ENCODE data around the gene F2.
A peak's percentile ranks its signal among the peaks of the same experiment; 100 is the strongest.
"Not testable (repeated sequence)": the region's sequence is repeated elsewhere in the genome, so short reads cannot be mapped to it uniquely, and the experiment has no call there.

F2 gene

DNA sequence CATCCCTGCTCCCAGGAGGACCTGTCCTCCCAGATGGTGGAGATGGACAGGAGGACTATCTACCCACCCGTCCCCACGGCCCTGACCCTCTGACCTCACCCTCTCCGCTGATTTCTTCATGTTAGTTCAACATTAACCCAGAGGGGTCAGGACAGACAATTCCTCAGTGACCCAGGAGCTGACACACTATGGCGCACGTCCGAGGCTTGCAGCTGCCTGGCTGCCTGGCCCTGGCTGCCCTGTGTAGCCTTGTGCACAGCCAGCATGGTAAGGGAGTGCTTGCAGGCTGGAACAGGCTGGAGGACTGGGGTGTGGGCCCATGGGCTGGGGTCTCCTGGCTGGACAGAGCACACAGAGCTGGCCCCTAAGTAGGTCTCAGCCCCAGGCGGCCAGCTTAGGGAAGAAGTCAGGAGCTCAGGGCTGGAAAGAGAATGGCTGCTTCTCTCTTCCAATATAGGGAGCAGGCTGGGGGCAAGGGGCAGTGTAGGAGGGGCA lies at the start of gene F2:
Gene F2 (plus strand): TSS at position 166 of the 495 bp plus-strand sequence. CDS start 23 bp downstream, at position 189.
- DNase-seq = no peak

DNA sequence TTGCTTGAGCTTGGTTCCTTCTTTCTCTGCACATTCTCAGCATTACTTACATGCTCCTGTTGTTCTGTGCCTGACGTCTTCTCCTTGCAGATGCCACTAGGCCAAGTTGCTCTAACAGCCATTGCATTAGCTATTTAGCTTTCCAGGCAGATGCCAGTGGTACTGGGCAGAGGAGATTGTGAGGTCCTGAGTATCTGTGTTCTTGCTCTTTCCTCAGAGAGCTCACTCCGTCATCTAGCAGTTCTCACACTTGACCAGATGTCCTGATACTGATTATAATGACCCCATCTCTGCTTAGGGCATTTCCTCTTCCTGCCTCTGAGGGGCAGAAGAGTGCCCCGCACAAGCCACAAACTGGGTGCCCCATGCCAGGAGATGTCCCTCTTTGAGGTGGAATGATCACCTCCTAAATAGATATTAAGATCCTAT lies 49.3 kb upstream of the F2 start:
- DNase-seq = no peak

DNA sequence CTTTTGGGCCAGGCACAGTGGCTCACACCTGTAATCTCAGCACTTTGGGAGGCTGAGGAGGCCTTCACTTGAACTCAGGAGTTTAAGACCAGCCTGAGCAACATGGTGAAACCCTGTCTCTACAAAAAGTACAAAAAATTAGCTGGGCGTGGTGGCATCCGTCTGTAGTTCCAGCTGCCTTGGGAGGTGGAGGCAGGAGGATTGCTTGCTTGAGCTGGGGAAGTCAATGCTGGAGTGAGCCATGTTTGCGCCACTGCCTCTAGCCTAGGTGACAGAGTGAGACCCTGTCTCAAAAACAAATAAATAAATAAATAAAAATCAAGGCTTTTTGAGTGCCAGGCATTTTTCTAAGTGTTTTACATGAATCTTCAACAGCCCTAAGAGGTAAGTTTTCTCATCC lies 48.5 kb upstream of the F2 start:
- not testable (repeated sequence) for DNase-seq

DNA sequence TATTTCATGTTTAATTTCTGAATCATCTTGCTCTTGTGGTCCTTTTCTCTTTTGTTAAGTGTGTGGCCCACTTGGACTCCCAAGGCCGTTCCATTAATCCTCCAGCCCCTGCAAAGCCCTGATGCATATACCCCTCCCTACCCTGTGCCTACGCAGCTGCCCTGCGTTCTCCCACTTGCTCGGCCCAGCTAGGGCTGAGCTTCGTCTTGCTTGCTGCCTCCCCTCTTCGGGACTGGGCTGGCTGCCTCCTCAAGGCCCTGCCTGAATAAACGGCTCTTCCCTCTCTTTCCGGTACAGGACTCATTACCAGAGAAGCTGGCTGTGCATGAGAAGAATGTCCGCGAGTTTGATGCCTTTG lies 47.1 kb upstream of the F2 start:
- no peak for DNase-seq

DNA sequence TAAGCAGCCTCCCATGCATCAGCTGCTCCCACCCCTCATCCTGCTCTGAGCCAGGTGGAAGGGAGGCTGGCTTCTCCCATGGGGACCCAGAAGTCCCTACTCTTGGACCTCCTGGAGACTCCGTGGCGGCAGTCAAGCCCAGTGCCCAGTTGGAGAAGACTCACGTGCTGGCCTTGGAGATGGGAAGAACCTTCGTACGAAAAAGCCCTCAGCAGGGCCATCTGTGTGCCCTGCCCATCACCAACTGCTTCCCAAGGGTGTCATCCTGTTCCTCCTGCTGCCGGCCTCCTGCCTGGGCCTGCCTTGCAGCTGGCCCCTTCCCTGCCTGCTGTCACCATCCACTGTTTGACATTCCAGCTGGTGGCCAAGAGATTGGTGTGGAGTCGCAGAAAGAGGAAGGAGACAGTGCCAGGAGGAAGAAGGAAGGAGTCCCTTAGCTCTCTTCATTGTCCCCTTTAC lies 46.6 kb upstream of the F2 start:
- no peak for DNase-seq

DNA sequence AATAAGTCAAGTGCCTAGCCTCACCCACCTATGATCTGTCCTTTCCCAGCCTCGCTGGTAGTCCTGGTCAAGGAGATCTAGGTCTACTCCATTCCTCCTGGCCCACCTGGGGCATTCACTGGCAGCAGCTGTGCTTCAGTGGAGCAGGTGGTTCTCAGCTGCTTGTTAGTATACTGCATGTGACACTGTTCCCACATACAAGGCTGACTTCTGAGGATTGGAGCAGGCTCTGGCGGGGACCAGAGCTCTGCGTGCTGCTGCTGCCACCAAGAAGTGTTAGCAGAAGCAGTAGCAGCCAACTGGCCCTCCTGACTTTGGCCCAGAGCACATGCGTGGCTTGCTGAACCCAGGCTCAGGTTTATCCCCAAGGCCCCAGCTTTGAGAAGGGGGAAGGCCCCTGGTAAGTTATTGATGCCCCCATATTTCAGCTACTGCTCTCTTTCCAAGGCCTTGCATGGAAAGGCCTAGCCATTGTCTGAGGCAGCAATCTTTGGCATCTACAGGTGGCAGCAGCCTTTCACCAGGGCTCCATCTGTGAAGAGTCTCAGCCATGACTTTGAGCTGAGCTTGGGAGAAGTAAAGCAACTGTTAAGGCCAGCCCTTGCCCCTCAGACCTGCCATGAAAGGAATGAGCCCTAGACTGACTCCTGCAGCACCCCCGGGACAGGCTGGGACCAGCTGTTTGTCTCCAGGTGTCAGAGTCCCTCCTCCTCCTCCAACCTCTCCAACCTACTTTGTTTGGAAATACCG lies 45.1 kb upstream of the F2 start:
- DNase-seq = no peak

DNA sequence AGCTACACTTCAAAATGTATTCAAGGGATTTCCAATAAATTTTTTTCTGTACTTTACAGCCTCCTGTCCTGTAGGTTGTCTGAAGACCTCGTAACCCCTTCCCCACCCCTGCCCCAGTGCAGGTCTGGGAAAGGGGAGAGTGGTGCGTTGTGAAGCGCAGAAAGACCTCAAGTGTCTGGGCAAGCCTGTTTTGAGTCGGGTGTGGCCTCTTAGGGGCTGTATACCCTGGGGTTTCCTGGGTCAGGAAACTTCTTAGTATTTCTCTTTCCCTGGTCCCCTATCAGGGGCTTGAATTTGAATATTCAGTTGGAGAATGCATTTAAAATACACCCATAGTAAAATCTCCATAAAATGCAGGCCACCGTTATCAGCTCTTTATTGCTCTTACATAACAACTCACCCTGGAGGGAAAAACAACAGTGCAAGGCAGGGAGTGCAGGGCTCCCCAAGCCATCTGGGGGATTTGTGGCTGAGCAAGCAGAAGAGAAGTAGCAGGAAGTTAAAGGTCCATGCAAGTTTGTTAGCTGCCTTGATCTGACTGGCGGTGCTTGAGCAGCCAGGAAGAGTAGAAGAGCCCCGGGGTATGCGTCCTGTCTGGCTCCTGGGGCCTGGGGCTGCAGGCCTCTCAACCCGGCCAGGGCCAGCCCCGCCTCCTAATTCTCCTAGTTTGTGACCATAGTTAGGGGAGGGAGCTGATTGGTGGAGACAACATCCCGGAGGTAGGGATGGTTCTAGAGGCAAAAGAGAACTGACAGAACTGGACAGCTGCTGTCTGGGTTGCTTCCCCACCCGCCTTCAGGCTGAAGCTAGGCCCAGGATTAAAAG lies 44.3 kb upstream of the F2 start:
- peak; percentile 52 for DNase-seq

DNA sequence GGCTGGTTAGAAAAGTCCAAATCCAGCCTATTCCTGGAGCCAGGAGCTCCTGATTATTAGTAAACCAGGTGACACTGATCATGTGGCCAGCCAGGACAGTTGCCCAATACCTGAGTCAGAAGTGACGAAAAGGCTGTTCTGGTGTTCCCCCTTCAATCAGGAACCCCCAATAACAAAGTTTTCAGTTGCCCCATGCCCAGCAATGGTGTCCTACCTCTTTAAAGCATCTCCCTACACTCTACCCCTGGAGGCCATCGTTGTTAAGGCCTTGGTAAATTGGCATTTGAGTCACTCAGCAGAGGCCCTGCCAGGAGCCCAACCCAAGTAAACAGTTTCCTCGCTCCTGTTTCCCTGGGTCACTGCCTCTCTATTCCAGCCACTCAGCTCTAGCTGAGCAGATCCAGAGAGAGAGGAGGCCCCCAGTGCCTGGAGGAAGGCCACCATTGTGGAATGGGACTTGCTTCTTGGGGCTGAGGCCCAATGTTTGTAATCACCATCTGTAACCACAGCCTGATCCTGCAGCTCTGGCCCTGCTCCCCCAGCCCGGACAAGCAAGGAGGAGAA lies 43.6 kb upstream of the F2 start:
- DNase-seq = no peak

DNA sequence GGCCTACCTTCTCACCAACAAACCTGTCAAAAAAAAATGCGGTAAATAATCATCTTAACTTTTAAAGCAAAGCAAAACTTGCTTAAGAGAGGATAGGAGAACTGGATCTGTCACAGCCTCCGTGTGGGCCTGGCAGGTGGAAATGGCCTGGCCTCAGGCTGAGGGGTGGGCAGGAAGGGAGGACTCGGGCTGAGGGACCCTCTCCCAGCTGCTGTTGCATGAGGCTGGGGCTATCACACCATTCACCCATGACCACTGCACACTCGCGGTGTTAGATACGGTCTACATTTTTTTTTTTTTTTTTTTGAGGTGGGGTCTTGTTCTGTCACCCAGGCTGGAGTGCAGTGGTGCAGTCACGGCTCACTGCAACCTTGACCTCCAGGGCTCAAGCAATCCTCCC lies 43.1 kb upstream of the F2 start:
- DNase-seq = no peak

DNA sequence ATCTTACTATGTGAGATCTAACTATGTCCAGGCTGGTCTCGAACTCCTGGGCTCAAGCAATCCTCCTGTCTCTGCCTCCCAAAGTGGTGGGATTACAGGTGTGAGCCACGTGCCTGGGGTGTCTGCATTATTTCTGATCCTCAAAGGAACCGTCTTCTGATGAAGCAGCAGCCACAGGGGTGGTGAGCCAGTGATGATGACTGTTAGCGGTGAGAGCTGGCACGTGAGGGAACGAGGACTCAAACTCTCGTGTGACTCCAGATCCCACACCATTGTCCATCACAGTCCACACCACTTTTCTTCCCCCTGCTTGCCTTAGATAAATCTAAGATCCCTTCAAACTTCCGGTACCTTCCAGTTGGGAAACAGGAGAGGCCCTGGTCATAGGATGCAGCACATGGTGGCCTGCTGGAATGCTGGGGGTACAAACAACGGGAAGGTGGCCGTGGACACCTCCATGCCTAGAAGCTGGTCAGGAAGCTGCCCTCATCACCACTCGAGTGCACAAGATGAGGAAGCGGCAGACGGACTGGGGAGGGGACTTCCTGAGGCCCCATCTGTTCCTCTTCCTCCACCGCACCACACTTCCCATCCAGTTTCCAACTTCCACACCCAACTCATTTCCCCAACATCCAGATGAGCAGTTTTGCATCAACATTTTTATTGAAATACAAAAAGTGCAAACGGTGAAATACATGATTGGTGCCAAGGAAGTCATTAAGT lies 42.4 kb upstream of the F2 start:
- no peak for DNase-seq

DNA sequence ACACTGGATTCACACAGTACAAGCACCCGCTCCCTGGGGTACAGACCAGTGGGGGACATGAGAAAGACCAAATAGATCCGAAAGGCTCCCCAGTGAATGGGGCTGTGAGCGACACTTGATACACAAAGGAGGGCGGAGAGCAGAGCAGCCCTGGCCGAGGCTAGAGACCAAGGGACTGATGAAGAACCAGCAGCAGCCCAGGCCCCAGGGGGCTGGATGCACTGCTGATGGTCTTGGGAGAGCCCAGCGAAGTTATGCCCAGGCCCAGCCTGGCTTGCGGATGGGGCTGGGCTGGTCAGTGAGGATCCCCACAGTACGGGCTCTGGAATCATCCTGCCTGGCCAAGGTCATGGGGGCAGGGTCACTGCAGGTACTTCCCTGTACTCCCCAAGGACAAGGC lies 41.8 kb upstream of the F2 start:
- no peak for DNase-seq

DNA sequence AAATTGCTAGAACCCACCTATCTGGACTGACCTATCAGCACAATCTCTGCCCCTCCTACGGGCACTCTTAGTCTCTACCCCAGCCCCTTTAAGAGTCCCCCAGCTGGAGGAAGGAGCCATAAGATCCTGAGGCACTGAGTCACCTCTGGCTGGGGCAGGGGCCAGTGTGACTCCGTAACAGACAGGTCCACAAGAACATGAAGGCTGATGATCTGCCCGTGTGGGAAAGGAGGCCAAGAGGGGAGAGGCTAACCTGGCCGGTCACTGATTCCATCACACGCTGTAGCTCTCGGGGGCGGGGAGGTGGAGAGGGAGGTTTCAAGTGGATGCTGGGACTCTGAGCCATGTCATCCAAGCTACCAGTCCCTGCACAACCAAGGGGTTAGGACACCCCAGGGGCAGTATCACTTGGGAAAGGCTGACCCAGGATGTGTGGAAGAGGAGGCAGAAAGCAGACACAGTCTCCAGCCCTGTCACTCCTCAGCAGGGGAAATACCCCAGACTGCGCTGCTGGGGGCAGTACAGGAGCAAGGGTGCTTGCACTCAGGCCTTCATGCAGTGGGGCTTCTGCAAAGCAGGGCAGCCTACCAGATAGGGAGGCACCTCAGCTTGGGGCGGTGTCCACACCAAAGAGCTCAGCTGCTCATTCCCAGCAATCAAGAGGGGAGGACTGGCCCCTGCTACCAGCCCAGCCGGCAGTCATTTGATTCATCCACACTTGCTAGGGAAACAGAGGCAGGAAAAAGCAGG lies 40.8 kb upstream of the F2 start:
- no peak for DNase-seq

DNA sequence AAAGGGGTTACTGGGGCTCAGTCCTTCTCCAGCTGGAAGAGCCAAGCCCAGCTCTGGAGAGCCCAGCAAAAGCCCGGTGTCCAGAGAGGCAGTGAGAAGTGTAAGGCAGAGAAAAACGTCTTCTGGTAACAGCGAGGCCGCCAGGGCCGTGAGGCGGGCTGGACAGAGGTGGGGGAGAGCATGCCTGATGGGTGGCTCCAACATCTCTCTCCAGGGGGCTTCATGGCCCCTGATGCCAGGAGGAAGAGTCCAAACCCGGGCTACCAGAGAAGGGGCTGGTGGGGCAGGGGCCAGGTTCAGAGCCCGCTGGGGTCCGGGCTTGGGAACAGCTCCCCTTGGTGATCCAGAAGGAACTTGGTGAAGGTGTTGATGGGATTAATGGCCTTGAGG lies 40.3 kb upstream of the F2 start:
- no peak for DNase-seq

DNA sequence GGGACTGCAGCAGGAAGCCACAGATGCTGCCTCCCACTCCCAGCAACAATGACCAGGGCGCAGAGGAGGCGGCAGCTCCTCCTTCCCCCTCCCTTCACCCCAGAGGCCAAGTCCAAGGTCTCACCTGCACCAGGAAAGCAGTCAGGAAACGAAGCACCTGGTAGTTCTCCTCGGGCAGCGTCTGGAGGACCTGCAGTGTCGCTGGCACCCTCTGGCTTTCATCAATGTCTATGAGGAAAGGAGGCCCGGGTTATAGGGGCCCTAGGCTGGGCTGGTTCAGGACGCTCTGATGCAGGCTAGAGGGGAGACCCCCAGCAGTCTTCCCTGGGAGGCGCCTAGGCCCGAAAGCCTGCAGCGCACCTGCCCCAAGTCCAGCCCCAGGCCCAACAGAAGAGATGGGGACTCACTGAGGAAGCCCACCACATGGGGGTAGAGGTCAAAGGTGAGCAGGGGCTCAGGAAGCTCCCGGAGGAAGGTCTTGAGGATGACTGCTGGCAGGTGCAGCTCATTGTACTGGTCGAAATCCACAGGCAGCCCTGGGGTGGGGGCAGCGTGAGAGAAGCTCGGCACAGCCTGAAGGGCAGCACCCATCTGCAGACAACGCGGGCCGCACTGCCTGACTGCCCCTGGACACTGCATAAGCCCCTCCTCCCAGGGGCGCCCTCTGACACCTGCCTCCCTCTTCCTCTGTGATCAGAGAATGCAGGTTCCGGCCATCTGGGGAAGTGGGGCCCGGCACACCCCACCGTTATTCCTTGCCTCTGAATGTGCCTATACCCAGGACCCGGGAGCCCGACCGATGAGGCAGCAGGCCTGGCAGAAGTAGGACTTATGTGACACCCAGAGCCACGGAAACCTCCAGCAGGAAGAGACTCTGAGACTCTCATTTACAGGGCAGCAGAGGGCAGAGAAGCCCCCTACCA lies 39.5 kb upstream of the F2 start:
- DNase-seq = no peak

DNA sequence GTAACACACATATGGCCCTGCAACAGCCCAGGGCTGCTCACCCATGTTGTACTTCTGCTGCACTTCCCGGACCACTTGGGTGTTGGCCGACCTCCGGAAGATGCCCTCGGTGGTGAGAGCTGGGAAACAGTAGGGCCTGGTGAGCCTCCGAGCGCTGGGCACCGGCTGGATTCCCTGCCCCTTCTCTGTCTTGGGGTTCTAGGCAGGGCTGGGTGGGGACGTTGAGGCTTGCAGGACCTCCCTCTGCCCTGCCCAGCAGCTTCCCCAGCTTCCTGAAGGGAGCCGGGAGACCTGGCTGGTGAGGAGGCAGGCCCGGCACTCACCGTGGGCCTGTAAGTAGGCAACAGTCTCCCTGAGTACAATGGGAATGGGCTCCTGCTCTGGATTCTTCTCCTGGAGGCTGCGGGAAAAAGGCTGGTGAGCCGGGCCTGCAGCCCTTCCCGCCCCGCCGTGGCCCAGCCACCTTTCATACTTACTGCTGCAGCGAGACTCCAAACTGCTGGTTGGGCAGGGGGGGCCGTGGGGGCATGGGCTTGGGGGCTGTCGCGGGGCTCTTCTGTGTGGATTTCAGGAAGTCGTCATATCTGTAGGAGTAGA lies 38.8 kb upstream of the F2 start:
- DNase-seq = no peak

DNA sequence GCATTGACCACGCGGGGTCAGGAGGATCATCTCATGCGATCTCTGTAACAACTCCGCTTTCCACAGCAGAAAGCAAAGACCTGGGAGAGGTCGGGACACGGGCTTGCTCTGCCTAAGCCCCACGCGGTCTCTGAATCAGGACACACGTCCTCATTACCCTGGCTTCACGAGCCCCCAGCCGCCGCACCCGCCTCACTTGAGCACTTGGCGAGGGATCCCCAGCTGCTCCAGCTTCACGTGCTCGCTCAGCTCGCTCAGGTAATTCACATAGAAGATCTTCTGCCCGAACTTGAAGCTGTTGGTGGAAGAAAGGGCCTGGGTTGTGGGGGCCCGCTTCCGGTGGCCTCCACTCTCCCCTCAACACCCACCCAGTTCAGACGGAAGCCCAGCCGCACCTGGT lies 38.2 kb upstream of the F2 start:
- no peak for DNase-seq

DNA sequence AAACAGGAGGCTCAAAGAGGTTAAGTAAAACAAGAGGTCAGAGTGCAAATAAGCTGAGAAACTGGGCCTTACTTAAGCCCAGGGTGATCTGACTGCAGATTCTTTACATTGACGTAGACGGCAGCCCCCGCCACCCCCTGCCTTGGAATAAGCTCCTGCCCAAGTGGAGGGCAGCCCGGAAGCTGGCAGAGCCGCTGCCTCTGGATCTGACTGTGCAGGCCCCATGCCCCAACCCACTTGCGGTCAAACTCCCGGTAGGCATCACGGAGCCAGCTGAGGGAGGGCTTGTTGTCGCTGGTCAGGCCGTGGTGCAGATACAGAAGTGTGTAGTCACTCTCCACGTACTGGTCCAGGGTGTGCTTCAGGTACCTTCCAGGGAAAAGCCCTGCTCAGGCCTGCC lies 37.2 kb upstream of the F2 start:
- DNase-seq = no peak

DNA sequence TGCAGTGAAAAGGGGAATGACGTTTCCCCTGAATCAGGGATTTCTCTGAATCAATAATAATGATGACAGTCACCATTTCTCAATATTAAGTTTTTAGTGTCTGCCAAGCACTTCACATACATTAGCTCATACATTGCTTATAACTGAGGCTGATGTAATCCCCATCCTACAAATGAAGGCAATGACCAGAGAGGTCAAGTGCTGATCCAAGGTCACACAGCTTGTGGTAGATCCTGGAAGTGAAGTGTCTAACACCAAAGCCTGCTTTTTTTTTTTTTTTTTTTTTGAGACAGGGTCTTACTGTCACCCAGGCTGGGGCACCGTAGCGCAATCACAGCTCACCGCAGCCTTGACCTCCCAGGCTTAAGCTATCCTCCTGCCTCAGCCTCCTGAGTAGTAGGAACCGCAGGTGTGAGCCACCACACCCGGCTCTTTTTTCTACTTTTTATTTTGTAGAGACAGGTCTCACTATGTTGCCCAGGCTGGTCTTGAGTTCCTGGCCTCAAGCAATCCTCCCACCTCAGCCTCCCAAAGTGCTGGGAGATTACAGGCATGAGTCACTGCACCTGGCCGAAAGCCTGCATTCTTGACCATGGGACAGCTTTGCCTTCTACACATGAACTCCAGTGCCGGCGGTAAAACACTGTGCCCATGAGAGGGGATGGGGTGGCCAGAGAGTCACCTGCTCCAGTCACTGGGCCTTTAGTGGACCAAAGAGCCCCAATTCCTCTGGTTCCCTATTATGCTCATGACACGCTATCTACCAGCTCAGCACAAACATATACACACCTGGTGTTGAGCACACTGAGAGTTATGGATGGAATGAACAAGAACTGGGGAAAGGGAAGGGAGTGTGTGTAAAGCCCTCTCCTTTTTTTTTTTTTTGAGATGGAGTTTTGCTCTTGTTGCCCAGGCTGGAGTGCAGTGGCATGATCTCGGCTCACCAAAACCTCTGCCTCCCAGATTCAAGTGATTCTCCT lies 36.0 kb upstream of the F2 start:
- no peak for DNase-seq

DNA sequence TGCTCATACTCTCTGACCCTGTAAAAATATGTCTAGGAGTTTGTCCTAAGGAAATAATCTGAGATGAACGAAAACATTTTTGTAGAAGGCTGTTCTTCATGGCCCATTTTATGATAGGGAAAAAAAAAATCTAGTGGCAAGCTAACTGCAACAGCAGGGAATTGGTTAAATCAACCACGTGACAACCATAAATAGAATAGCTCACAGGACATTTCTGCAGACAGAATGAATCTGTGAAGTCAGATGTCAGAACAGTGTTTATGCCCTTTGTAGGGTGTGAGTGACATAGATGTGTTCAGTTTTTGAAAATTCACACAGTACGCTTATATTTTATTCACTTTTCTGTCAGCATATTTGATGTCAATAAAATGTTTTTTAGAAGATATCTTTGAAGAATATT lies 34.6 kb upstream of the F2 start:
- DNase-seq = no peak

Measured in SIG-M5 (cell line).